H1 (cell line): Measurements from ENCODE around the gene C5.

Experiments used
- EP300 ChIP-seq, 2 experiments: IDR thresholded peaks; 1 replicate in 1 of 2; 2 replicates in 1 of 2; pipeline ENCODE4 v1.6.1; 2011 to 2012; ENCODE audit warnings: low read depth in 2 of 2, low read length in 2 of 2, mild to moderate bottlenecking in 2 of 2, borderline replicate concordance in 1 of 2, inconsistent platforms in 1 of 2, moderate library complexity in 1 of 2
- EZH2 ChIP-seq: fragments of 200-600 bp; sonication (generic); IDR thresholded peaks from 2 replicates; pipeline ENCODE4 v1.7.1; 2012; ENCODE audit warnings: low read depth, mild to moderate bottlenecking, moderate library complexity, low read length, inconsistent platforms; ENCODE audit not compliant: severe bottlenecking
- POLR2AphosphoS5 ChIP-seq: IDR thresholded peaks from 2 replicates; pipeline ENCODE4 v1.6.1; 2011; ENCODE audit warnings: low read depth, low read length
- RFX5 ChIP-seq: IDR thresholded peaks from 2 replicates; pipeline ENCODE4 v1.6.1; 2011; ENCODE audit warnings: low read depth, low read length, improper control_type of control experiment, borderline replicate concordance
- RXRA ChIP-seq: IDR thresholded peaks from 2 replicates; pipeline ENCODE4 v1.6.1; 2011; ENCODE audit warnings: low read depth, mild to moderate bottlenecking, low read length, moderate library complexity; ENCODE audit not compliant: insufficient read depth
- SIN3A ChIP-seq, 2 experiments: IDR thresholded peaks in 1 of 2; conservative IDR thresholded peaks in 1 of 2; 2 replicates each; pipeline ENCODE4 v1.6.1; 2011 to 2012; ENCODE audit warnings: low read length in 2 of 2, improper control_type of control experiment in 1 of 2, low read depth in 1 of 2, mild to moderate bottlenecking in 1 of 2
- TAF7 ChIP-seq: optimal IDR thresholded peaks from 2 replicates; pipeline ENCODE3; 2011; ENCODE audit warnings: low read depth, mild to moderate bottlenecking, inconsistent platforms, low read length, moderate library complexity, borderline replicate concordance
- TF ChIP-seq, protein P1 (sequence below), 3 experiments: IDR thresholded peaks; 1 replicate in 2 of 3; 2 replicates in 1 of 3; pipeline versions ENCODE4 v1.5.1 to v1.6.1; 2011; ENCODE audit warnings: low read length in 3 of 3, mild to moderate bottlenecking in 3 of 3, inconsistent platforms in 2 of 3, low read depth in 1 of 3, moderate library complexity in 1 of 3; ENCODE audit not compliant: insufficient read depth in 1 of 3; ENCODE audit errors: control extremely low read depth in 1 of 3
- TF ChIP-seq, protein P2 (sequence below): IDR thresholded peaks from 2 replicates; pipeline ENCODE4 v1.6.1; 2012; ENCODE audit warnings: inconsistent platforms

DNA sequence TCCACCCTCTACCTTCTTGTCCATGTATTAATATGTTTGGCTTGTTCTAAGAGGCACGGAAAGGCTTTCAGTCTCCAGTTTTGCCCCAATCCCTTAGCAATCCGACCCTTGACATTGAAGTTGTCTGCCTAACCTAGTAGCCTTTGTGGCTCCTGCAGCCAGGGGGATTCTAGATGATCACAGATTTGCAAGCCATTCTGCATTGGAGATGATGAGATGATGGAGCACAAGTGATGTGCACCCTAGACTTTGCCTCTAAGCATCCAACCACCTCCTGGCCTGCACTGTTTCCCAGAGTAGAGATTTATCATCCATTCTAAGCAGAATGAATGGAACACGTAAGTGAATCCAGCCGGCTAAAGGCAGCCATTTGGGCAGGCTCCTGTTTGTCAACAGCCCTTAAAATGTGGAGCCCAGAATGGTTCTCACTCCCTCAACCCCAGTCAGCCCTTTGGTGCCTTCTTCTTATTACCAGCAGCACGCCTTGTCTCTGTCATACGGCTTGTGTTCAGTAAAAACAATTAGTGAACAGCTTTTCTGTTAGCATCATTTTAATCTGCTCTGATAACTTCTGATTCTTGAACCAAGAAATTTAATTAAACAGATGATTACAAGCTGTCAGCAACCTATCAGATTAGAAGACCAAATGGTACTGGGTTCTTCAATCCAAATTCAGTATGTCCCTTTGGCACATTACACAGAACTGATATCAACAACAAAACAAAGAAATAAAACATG is 117.8 kb downstream of the C5 start:
- TF ChIP-seq, protein P1, sequence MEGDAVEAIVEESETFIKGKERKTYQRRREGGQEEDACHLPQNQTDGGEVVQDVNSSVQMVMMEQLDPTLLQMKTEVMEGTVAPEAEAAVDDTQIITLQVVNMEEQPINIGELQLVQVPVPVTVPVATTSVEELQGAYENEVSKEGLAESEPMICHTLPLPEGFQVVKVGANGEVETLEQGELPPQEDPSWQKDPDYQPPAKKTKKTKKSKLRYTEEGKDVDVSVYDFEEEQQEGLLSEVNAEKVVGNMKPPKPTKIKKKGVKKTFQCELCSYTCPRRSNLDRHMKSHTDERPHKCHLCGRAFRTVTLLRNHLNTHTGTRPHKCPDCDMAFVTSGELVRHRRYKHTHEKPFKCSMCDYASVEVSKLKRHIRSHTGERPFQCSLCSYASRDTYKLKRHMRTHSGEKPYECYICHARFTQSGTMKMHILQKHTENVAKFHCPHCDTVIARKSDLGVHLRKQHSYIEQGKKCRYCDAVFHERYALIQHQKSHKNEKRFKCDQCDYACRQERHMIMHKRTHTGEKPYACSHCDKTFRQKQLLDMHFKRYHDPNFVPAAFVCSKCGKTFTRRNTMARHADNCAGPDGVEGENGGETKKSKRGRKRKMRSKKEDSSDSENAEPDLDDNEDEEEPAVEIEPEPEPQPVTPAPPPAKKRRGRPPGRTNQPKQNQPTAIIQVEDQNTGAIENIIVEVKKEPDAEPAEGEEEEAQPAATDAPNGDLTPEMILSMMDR (IDR thresholded peaks at IDR 0.05; ENCODE audit: control extremely low read depth in 1 of 3, insufficient read depth in 1 of 3, low read depth in 1 of 3, low read length in 3 of 3): no peak
- no peak for TF ChIP-seq RFX5
- no peak for TF ChIP-seq EZH2
- TF ChIP-seq TAF7: no peak
- TF ChIP-seq POLR2AphosphoS5: no peak
- no peak for TF ChIP-seq RXRA
- no peak for TF ChIP-seq EP300 (IDR thresholded peaks at IDR 0.05; ENCODE audit: borderline replicate concordance in 1 of 2, low read depth in 2 of 2, low read length in 2 of 2)
- TF ChIP-seq SIN3A (conservative IDR thresholded peaks at IDR 0.05 in 1 of 2, IDR thresholded peaks at IDR 0.05 in 1 of 2; ENCODE audit: low read depth in 1 of 2, low read length in 2 of 2): no peak
- TF ChIP-seq, protein P2, sequence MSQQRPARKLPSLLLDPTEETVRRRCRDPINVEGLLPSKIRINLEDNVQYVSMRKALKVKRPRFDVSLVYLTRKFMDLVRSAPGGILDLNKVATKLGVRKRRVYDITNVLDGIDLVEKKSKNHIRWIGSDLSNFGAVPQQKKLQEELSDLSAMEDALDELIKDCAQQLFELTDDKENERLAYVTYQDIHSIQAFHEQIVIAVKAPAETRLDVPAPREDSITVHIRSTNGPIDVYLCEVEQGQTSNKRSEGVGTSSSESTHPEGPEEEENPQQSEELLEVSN: no peak
